ENCODE measurements around the gene DNAJA3. TPM values are rescaled to one million over a fixed set of nuclear protein-coding genes. Genes with fewer than 3 reads are reported as not detected.

DNAJA3 gene
- total RNA-seq = 10 to 100 TPM; 13.8 to 44.9 (median 36.4) TPM

- intact Hi-C loops (cut with DNase I; ENCODE audit: low total_unique reads) = no loop called here
- DNase-seq = peak; percentile 90 to 91
- Histone ChIP-seq H3K4me1 (peaks cover 0 to 5% of the 10 kb centered on the region in 2 donors), H3K9me3 (no peaks in the 10 kb centered on the region), H3K4me3 (peak within 1 kb of the TSS; percentile 88 to 95), H3K27ac (peak within 1 kb of the TSS; percentile 97), H3K27me3 (no peaks in the 10 kb centered on the region), H3K36me3 (no peaks in the 10 kb centered on the region)
- TF ChIP-seq CTCF (IDR thresholded peaks at IDR 0.05) (peak in 1 of 4 experiments; percentile 17), POLR2A (IDR thresholded peaks at IDR 0.05) (peak; percentile 53 to 81)
These were observed at the start of gene DNAJA3 for GRCh38 chr16:4425378-4426020. Gene DNAJA3, plus strand, starts transcription at chr16:4425868. Its CDS starts 14 bp downstream, at chr16:4425882.

- intact Hi-C loops (cut with DNase I; ENCODE audit: low total_unique reads) = no loop called here
These were observed 49.4 kb upstream of the DNAJA3 start for GRCh38 chr16:4376126-4376892.

GRCh38 chr16:4376893-4377572 is 48.6 kb upstream of the DNAJA3 start:
- H3K27ac ChIP-seq = peak overlapping the region; percentile 96 to 97
- no peaks in the 10 kb centered on the region for H3K9me3 ChIP-seq
- no peak for TF ChIP-seq POLR2A (IDR thresholded peaks at IDR 0.05)
- H3K36me3 ChIP-seq = no peaks in the 10 kb centered on the region
- DNase-seq = peak in 1 of 2 donors; percentile 56
- intact Hi-C loops (cut with DNase I; ENCODE audit: low total_unique reads) = no loop called here
- H3K27me3 ChIP-seq = no peaks in the 10 kb centered on the region
- H3K4me3 ChIP-seq = no peak overlapping the region
- H3K4me1 ChIP-seq = peaks cover 0 to 37% of the 10 kb centered on the region in 2 donors

More at GRCh38 chr16:4376126-4376892, 49.4 kb upstream of the DNAJA3 start:
- TF ChIP-seq CTCF (IDR thresholded peaks at IDR 0.05) (no peak), POLR2A (IDR thresholded peaks at IDR 0.05) (peak in 1 of 2 donors; percentile 35)
- H3K4me3 ChIP-seq = no peak overlapping the region
- DNase-seq = peak; percentile 92 to 97
- no peaks in the 10 kb centered on the region for H3K36me3 ChIP-seq
- H3K27ac ChIP-seq = peak overlapping the region; percentile 96 to 97
- no peaks in the 10 kb centered on the region for H3K9me3 ChIP-seq
- H3K27me3 ChIP-seq = no peaks in the 10 kb centered on the region
- H3K4me1 ChIP-seq = peaks cover 0 to 38% of the 10 kb centered on the region in 2 donors

GRCh38 chr16:4377573-4378154 is 48.0 kb upstream of the DNAJA3 start:
- intact Hi-C loops (cut with DNase I; ENCODE audit: low total_unique reads) = no loop called here
- Histone ChIP-seq H3K27me3 (no peaks in the 10 kb centered on the region), H3K4me1 (peaks cover 0 to 37% of the 10 kb centered on the region in 2 donors), H3K4me3 (no peak overlapping the region), H3K9me3 (no peaks in the 10 kb centered on the region), H3K27ac (peak overlapping the region; percentile 96 to 97), H3K36me3 (no peaks in the 10 kb centered on the region)
- DNase-seq = no peak
- TF ChIP-seq POLR2A (IDR thresholded peaks at IDR 0.05) = no peak
- TF ChIP-seq CTCF (IDR thresholded peaks at IDR 0.05) = no peak

GRCh38 chr16:4378161-4378666 is 47.5 kb upstream of the DNAJA3 start:
- Histone ChIP-seq H3K4me3 (no peak overlapping the region), H3K4me1 (peaks cover 0 to 37% of the 10 kb centered on the region in 2 donors), H3K36me3 (no peaks in the 10 kb centered on the region), H3K27me3 (no peaks in the 10 kb centered on the region), H3K9me3 (no peaks in the 10 kb centered on the region), H3K27ac (peak overlapping the region; percentile 96 to 97)
- intact Hi-C loops (cut with DNase I; ENCODE audit: low total_unique reads) = no loop called here
- TF ChIP-seq CTCF (IDR thresholded peaks at IDR 0.05) (no peak), POLR2A (IDR thresholded peaks at IDR 0.05) (no peak)
- no peak for DNase-seq
